K562 (cell line): ENCODE results near the gene UBE2E1.

Experiments
- ELF4 ChIP-seq: fragments of 450-650 bp; formaldehyde crosslinking; IDR thresholded peaks from 2 replicates; pipeline ENCODE4 v1.4.0; 2022; ENCODE audit warnings: missing genetic modification characterization
- POLR2A ChIP-seq: fragments of 450-650 bp; conservative IDR thresholded peaks from 2 replicates; pipeline ENCODE4 v1.6.1; 2016
- ZNF780A ChIP-seq: fragments of 250-450 bp; sonication (Bioruptor Pico); IDR thresholded peaks from 2 replicates; pipeline ENCODE4 v1.5.0; 2021; ENCODE audit warnings: mild to moderate bottlenecking

GRCh38 chr3:23926736-23927135 lies 121.0 kb downstream of the UBE2E1 start:
- TF ChIP-seq ZNF780A (CRISPR knock-in tag): no peak
- no peak for TF ChIP-seq ELF4
- TF ChIP-seq POLR2A: no peak
